ENCODE data around the gene NUP205.

GRCh38 chr7:135575296-135575695 is 17.6 kb downstream of the NUP205 start:
- no peak for TF ChIP-seq FOXP2 (optimal IDR thresholded peaks at IDR 0.05; ENCODE audit: borderline replicate concordance, extremely low read depth, extremely low read length, insufficient read depth)
- TF ChIP-seq REST (IDR thresholded peaks at IDR 0.05; ENCODE audit: insufficient read depth in 1 of 2, low read depth in 2 of 2, low read length in 2 of 2), result no peak
